ENCODE measurements around the gene ACO2.

The ACO2 gene

DNA sequence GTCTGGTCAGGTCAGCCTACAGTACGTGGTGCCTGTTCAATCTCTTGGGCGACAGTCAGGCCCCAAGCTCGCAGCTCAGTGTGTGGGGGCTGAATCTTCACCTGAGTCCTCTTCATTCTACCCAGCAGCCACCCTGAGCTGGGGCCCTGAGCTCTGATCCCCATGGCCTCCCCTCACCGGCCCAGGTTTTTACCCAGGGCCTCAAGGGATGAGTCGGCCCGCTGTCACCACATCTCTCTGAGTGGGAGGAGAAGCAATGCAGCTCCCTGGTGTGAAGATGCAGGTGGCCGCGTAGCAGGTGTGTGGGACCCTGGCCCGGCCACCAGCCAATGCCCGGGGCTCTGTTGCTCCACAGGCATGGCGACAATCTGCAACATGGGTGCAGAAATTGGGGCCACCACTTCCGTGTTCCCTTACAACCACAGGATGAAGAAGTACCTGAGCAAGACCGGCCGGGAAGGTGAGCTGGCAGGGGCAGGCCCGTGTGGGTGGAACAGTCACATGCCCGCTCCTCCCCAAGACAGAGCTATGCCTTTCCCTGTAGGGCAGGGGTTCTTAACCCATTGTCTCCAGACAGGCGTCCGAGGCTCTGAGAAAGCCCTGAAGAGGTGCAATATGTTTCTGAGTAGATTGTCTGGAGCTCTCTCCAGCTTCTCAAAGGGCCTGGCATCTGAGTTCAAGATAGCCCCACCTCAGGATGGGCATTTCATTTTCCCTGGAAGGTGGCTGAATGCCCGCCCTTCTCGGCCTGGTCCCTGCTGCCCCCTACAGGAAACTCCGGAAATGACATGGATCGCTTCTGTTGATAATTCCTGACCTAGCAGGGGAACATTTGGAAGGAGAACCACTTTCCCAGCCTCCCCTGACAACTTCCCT, 48.5 kb downstream of the ACO2 start:
- TF ChIP-seq, protein P1, sequence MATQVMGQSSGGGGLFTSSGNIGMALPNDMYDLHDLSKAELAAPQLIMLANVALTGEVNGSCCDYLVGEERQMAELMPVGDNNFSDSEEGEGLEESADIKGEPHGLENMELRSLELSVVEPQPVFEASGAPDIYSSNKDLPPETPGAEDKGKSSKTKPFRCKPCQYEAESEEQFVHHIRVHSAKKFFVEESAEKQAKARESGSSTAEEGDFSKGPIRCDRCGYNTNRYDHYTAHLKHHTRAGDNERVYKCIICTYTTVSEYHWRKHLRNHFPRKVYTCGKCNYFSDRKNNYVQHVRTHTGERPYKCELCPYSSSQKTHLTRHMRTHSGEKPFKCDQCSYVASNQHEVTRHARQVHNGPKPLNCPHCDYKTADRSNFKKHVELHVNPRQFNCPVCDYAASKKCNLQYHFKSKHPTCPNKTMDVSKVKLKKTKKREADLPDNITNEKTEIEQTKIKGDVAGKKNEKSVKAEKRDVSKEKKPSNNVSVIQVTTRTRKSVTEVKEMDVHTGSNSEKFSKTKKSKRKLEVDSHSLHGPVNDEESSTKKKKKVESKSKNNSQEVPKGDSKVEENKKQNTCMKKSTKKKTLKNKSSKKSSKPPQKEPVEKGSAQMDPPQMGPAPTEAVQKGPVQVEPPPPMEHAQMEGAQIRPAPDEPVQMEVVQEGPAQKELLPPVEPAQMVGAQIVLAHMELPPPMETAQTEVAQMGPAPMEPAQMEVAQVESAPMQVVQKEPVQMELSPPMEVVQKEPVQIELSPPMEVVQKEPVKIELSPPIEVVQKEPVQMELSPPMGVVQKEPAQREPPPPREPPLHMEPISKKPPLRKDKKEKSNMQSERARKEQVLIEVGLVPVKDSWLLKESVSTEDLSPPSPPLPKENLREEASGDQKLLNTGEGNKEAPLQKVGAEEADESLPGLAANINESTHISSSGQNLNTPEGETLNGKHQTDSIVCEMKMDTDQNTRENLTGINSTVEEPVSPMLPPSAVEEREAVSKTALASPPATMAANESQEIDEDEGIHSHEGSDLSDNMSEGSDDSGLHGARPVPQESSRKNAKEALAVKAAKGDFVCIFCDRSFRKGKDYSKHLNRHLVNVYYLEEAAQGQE (IDR thresholded peaks at IDR 0.05; ENCODE audit: insufficient read depth in 1 of 2, low read depth in 2 of 2, low read length in 2 of 2): no peak

DNA sequence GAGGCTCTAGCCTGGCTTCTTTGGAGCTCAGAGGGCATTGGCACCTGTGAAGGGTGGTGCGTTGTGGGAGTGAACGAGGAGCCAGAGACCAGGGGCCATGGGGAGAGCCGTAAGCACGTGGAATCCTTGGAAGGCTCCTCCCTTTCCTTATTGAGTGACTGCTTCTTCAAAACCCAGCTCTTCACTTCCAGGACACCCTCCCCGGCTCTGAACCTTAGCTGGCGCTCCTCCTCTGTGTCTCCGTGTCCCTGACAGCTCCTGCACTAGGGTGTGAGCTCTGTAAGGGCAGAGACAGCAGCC, 49.1 kb downstream of the ACO2 start:
- TF ChIP-seq TAF1 (IDR thresholded peaks at IDR 0.05; ENCODE audit: borderline replicate concordance, insufficient read depth, low read length) (no peak), POLR2AphosphoS5 (IDR thresholded peaks at IDR 0.05; ENCODE audit: low read depth, low read length) (no peak), FOXP2 (optimal IDR thresholded peaks at IDR 0.05; ENCODE audit: borderline replicate concordance, extremely low read depth, extremely low read length, insufficient read depth) (no peak), SIN3A (IDR thresholded peaks at IDR 0.05; ENCODE audit: borderline replicate concordance, insufficient read depth, low read length) (no peak)
- TF ChIP-seq, protein P1 (IDR thresholded peaks at IDR 0.05; ENCODE audit: insufficient read depth in 1 of 2, low read depth in 2 of 2, low read length in 2 of 2): no peak

DNA sequence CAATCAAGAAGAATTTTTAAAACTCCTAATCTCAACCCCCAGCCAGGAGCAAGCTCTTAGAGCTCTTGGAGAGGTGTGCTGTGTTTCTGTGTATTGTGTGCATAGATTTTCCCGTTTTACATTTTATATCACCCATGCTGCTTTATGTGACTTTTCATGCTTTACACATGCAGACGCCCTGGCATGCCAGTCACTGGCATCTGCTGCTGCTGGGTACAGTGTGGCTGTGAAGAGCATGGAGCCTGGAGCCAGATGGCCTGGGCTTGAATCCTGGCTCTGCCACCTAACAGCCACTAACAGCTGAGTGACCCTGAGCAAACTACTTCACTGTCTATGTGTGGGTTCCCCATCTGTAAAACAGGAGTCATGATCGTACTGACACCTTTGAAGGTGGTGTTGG, 52.2 kb downstream of the ACO2 start:
- TF ChIP-seq POLR2AphosphoS5 (IDR thresholded peaks at IDR 0.05; ENCODE audit: low read depth, low read length) (no peak), FOXP2 (optimal IDR thresholded peaks at IDR 0.05; ENCODE audit: borderline replicate concordance, extremely low read depth, extremely low read length, insufficient read depth) (no peak), SIN3A (IDR thresholded peaks at IDR 0.05; ENCODE audit: borderline replicate concordance, insufficient read depth, low read length) (no peak), TAF1 (IDR thresholded peaks at IDR 0.05; ENCODE audit: borderline replicate concordance, insufficient read depth, low read length) (no peak)
- TF ChIP-seq, protein P1 (IDR thresholded peaks at IDR 0.05; ENCODE audit: insufficient read depth in 1 of 2, low read depth in 2 of 2, low read length in 2 of 2): no peak

DNA sequence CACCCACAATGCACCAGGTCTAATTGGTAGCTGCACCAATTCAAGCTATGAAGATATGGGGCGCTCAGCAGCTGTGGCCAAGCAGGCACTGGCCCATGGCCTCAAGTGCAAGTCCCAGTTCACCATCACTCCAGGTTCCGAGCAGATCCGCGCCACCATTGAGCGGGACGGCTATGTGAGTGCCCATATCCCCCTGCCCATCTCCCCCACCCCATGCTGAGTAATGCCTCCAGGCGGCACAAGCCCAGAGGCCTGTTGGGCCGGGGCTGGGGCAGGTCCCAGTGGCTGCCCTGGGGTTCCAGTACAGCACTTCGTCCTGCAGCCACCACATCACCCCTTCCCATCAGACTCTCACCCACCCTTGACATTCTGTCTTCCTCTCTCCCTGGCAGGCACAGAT, 53.9 kb downstream of the ACO2 start:
- no peak for TF ChIP-seq SIN3A (IDR thresholded peaks at IDR 0.05; ENCODE audit: borderline replicate concordance, insufficient read depth, low read length)
- TF ChIP-seq FOXP2 (optimal IDR thresholded peaks at IDR 0.05; ENCODE audit: borderline replicate concordance, extremely low read depth, extremely low read length, insufficient read depth): no peak
- TF ChIP-seq, protein P1 (IDR thresholded peaks at IDR 0.05; ENCODE audit: insufficient read depth in 1 of 2, low read depth in 2 of 2, low read length in 2 of 2): no peak
- no peak for TF ChIP-seq POLR2AphosphoS5 (IDR thresholded peaks at IDR 0.05; ENCODE audit: low read depth, low read length)
- TF ChIP-seq TAF1 (IDR thresholded peaks at IDR 0.05; ENCODE audit: borderline replicate concordance, insufficient read depth, low read length): no peak
